HS-27A (cell line): ENCODE results near the gene VWA5A.

ENCODE experiments used
- DNase-seq: peaks from one replicate; pipeline ENCODE4 v3.0.0-alpha.2; 2012; ENCODE audit warnings: low read depth, missing footprints

VWA5A gene, protein sequence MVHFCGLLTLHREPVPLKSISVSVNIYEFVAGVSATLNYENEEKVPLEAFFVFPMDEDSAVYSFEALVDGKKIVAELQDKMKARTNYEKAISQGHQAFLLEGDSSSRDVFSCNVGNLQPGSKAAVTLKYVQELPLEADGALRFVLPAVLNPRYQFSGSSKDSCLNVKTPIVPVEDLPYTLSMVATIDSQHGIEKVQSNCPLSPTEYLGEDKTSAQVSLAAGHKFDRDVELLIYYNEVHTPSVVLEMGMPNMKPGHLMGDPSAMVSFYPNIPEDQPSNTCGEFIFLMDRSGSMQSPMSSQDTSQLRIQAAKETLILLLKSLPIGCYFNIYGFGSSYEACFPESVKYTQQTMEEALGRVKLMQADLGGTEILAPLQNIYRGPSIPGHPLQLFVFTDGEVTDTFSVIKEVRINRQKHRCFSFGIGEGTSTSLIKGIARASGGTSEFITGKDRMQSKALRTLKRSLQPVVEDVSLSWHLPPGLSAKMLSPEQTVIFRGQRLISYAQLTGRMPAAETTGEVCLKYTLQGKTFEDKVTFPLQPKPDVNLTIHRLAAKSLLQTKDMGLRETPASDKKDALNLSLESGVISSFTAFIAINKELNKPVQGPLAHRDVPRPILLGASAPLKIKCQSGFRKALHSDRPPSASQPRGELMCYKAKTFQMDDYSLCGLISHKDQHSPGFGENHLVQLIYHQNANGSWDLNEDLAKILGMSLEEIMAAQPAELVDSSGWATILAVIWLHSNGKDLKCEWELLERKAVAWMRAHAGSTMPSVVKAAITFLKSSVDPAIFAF

DNA sequence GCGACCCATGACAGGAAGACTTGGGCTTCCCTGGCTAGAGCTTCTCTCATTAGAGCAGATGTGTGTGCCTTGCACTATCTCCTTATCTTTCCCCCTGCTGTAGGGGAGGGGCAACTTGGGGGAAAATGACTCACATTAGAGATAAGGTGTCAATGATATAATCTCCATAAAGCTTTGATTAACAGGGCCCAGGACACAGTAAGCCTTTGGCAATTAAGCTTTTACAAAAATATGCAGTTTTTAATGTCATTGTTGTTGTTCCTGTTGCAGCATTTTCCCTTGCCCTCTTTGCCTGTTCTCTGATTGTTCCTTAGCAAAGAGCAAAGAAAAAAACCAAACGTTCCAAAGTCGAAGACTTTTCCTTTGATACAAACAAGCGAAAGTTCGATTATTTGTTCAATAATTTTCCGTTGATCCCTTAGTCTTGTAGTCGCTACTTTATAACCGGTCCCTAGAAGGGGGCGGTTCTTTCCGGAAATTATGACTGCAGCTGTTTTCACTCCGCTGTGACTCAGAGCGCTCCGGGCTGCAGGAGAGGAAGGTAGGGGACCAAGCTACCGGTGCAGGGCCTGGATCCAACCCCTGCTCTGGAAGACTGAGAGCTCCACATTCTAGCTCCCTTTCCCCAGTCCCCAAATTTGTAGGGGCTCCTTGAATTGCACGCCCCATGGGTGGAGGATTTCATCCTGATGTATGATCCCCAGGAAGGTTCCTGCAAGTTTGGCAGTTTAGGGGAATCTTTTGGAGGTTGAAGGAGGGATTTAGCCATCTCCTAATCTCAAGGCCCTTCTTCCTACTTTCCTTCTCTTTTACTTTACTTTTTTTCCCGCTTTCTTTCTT is at the start of gene VWA5A:
Gene VWA5A (plus strand): TSS at position 509 of the 840 bp plus-strand sequence. CDS start 2,062 bp downstream, outside the sequence.
- DNase-seq: peak; percentile 23

DNA sequence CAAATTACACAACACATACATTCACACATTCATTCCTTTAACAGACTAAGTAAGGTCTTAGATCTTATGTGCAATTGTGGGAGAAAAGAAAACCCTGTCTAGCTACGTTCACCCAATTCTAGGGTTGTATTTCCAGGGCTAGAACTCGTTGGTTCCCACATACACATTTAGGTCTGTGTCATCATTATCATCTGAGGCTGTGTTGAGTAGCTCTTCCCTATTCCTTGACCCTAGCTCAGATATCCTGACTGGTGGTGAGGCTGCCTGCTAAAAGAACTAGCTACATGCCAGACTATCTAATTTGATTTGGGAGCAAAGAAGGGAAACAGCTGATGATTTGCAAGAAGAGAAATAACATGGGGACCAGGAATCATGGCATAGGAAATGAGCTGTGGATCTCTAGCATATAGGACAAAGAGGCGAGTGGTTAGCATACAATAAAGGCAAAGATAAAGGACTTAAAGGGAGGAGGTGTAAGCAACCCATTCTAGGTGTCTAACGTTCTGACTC is 46.6 kb upstream of the VWA5A start:
- no peak for DNase-seq

DNA sequence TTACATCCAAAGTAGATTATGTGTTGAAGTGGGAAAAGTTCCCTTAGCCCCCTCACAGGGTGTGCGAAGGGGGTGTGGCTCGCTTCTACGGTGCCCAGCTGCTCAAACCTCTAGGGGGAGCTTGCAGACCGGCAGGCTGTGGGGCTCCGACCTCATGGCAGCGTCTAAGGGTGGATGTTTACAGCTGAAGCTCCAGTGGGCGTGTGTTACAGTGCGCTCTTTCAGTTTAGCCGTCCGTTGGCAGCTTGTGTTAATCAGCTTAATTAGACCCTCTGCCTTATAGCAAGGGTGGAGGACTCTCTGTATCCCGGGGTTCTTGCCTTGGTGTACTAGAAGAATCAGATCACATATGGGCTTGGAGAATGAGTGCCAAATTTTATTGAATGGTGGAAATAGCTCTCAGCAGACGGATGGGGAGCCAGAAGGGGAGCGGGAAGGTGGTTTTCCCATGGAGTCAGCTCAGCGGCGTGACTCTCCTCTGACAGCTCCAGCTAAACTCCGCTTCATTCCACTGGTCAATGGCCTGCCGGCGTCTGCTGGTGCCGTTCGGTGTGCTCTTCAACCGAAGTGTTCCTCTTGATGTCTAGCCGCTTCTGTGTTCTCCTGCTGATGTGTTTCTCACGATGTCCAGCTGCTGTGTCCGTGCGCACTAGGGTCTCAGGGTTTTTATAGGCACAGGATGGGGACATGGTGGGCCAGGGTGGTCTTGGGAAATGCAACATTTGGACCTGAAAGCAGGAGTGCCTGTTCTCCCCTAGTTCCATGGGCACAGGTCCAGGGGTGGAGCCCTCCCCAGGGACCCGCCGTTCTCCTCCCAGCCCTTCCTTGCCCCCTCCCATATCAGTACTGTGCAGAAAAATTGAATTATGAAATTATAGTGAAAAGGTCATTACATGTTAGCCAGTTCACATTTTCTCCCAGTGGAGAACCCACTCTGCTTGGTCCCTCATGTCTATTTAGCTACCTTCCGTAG is 45.5 kb upstream of the VWA5A start:
- DNase-seq: no peak

DNA sequence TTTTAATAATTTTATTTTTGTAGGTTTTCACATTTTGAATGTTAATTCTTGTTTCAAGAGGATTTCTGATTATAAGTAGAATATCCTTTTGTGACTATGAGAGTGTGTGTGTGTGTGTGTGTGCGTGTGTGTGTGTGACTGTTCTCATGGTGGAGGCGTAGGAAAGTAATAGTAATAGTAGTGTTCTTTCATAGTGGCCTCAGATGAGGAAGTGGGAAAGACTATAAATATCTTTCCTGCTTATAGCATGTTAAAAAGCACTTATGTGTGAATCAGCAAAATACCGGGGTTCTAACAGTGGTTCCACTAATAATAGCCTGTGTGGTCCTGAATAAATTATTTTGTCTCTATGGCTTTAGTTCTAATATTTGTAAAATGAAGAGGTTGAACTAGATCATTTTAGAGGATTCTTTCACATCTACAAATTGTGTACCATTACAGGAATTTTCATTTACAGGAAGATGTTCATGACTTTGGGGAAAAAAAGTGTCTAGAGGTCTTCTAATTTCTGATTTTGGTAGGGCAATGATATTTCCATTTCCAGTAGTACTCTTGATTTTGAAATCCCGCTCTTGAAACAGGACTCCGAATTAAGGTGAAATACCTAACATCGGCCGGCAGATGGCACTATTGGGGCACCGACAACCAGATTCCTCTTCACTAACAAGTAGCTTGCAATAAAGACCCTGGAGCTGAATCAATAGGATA is 44.2 kb upstream of the VWA5A start:
- no peak for DNase-seq

DNA sequence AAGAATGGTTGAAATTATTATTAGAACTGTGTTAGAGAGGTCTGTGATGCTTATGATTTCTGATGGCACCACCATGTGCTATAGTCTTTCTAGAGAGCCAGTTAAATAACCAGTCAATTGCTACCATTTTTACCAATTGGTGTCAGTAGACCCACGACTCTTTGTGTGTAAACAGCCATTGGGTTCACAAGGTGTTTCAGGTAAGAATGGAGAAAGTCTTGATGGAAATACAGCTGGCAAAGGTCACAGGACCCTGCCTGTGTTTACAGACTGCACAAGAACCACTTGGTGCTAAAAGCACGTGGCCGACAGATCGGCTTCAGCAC is 43.7 kb upstream of the VWA5A start:
- DNase-seq: no peak

DNA sequence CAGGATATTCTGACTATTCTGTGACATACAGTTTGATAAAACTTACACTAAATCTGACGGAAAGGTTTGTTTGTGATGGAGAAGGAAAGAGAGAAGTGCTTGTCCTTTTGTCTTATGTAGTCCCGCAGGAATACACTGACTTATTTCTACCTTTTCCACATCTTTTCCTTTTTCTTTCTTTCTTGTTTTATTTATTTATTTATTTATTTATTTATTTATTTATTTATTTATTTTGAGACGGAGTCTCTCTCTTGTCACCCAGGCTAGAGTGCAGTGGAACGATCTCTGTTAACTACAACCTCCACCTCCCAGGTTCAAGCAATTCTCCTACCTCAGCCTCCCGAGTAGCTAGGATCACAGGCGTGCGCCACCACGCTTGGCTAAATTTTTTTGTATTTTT is 43.1 kb upstream of the VWA5A start:
- DNase-seq: no peak

DNA sequence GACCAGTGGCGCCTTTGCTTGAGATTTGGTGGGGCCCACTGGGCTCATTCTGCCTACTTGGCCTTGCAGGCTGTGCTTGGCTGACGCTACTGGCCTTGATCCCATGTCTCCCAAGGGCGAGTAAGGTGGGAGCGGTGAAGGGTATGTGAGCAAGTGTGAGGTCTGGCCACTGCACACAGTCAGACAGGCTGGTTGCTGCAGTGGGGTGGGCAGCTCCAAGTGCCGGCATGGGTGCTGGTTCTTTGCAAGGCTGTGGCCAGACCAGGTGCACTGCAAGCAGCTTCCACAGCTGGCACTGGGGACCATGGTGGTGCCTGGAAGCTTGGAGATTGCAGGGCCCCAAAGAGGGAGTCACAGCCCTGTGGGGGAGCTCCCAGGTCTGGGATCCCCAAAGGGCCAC is 40.7 kb upstream of the VWA5A start:
- DNase-seq: no peak

DNA sequence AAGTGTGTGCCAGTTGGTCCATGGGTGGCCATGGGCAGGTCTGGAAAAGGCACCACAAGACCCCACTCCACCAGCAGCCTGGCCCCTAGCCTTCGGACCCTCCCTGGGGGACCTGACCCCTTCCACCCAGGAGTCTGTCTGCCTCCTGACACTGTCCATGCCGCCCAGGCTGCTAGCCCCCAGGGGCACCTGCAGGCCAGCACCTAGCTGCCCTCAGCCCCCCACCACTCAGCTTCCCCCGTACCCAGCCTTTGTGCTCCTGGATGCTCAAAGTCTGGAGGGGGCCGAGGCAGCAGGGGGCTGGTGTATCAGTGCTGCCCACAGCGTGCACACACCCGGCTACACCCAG is 39.8 kb upstream of the VWA5A start:
- DNase-seq: no peak

DNA sequence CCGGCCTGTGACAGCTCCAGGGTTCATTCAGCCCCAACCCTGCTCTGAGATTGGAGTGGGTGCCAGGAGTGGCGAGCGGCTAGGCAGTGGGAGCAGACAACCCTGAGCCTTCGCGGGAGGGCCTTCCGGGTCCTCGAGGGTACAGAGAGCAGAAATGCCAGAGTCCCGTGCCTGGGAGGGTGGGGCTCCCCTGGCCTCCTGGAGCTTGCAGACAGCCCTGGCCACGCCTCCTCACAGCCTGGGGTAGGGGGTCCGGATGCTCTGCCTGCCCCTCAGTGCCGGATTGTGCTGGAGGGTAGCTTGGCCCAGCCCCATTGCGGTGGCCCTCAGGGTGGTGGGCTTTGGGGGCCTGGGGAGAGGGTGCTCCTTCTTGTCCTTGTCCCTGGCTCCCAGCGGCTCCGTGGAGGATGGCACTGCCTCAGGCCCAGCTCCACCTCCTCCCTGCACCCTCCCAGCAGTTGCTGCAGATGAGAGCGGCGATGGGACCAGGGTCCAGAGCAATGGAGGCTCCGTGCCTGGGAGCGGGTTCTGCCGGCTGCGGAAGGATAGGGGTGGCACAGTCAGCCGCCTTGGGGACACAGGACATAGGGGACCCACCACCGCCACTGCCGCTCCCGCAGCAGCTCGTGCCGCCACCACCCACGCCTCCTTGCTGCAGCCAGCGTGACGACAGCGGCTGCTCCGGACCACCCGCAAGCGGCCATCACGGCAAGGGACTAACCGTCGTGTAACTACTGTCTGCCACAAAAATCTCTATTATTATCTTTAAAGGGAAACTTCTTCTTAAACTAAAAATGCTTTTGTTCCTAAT is 39.2 kb upstream of the VWA5A start:
- DNase-seq: no peak

DNA sequence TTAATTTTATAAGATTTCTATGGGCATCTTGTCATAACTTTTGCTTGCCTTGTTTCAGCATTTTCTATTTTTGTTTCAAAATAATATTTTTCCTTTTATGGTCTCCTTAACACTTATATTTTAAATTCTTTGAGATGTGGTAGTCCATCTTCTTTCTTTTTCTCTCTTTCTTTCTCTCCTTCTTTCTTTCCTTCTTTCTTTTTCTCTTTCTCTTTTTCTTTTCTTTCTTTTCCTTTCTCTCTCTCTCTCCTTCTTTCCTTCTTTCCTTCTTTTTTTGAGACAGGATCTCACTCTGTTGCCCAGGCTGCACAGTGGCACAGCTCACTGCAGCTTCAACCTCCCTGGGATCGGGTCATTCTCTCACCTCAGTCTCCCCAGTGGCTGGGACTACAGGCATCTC is 38.0 kb upstream of the VWA5A start:
- no peak for DNase-seq

DNA sequence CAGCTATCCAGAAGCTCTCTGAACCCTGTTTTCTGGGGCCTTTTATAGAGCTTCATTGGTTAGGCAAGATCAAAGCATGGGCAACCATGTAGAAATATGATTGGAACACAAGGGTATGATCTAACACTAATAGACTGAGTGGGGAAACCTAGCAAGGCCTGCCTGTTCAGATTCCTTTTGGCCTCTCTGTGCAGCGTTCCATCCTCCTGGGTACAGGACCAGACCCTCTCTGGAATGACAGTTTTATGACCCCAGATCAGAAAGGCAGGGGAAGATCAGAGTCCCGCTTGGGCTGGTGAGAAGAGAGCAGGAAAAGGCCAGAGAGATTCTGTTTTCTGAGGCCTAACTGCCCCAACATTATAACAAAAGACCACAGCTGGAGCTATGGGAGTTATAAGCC is 36.7 kb upstream of the VWA5A start:
- no peak for DNase-seq

DNA sequence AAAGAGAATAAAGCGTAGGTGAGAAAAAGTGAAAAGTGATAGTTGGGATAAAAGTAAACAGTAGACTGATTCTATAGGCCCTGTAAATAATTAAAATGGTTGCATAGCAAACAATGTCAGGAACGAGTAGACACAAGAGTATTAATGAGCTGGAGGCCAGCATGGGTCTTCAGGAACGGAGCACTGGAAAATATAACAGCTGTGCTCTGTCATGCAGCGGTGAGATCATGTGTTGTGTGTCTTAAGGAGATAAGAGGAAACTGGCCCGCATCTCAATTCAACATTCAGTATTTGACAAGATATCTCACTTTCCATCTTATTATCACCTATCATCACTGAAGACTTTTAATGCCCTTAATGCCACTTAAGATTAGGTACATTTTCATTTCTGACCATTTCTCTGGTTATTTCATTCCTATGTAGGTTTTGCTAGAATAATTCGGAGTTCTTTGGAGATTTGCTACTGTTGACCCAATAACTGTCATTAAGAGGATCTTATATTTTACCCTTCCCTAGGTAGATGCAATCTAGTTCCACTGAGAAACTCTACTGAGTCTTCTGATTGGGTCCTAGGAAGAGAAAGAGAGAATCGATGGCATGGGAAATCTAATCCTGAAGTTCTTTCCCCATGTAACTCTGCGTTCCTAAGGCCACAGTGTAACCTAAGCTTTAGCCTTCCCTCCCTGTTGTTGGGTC is 35.5 kb upstream of the VWA5A start:
- no peak for DNase-seq

DNA sequence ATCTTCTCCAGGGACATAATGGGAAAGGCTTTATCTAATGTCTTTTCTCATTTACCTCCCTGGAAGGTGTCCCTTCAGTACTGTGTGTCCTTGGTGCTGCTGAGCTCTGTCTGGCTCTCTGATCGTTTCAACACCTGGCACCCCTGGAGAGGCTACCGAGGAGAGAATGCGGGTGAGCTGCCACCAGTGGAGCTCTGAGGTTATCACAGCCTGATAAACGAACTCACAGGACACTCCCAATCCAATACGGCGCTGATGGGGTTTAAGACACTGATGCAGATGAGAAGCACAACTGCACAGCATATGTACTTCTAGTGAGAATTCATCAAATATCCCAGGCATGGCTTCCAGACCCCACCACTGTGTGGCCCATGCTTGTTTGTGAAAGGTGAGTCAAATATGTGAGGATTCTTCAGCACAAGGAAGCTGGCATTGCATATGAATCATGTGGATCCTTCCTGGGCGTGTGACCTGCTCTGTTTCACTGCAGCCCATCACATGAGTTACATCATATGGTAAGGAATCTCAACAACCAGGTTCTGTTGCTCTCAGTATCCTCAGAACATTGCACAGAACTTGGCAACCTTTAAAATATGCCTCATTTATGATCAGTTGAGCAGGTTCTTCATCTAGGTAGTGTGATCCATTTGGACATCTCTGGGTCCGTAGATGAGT is 34.8 kb upstream of the VWA5A start:
- no peak for DNase-seq

DNA sequence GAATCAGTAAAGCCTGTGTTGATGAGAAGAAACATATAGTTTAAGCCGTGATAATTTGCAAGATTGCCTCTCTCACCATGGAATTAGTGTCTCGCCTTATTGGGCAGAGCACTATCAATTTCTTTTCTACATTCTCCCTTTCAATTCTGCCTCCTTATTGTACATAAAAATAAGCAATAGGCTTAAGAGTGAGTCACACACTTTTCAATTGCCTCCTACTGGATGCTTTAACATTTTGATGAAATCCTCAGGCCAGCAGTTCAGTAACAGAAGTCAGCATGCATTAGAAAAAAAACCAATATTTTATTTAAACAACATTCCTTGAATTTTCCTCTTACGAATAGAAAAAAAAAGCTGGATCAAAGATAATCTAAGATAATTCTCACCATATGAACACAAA is 33.8 kb upstream of the VWA5A start:
- no peak for DNase-seq

DNA sequence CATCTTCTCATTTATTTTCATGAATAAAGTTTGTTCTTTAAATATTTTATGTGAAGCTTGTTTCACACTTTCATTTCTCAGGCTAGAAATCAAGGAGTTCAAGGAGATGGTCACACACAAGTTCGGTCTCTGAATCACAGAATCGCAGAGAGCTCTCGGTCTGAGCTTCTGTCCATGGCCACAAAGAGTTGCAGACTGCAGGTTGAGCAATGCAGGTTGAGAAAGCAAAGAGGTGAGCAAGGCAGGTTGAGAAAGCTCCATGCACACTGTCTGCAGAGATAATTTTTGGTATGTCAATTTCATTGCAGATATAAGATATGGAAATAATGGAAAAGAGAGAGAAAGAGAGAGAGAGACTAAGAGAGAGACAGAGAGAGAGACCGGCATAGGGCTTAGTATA is 32.9 kb upstream of the VWA5A start:
- no peak for DNase-seq

DNA sequence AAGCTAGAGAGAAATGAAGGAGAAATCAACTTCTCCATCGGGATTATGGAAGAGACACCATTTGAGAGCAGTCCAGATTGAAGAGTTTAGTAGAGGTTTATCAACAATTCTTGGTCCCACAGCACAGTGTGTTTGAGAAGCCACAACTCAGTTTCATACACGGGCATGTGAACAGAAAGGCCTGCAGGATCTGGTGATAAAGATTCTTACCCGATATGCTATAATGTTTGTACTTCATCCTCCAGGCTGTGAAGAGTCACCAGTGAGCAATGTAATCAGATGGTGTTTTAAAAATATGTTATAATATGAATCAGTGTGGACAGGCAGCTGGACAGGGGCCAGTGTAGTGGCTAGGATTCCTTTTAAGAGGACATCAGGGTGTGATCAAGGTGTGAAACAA is 29.7 kb upstream of the VWA5A start:
- no peak for DNase-seq

DNA sequence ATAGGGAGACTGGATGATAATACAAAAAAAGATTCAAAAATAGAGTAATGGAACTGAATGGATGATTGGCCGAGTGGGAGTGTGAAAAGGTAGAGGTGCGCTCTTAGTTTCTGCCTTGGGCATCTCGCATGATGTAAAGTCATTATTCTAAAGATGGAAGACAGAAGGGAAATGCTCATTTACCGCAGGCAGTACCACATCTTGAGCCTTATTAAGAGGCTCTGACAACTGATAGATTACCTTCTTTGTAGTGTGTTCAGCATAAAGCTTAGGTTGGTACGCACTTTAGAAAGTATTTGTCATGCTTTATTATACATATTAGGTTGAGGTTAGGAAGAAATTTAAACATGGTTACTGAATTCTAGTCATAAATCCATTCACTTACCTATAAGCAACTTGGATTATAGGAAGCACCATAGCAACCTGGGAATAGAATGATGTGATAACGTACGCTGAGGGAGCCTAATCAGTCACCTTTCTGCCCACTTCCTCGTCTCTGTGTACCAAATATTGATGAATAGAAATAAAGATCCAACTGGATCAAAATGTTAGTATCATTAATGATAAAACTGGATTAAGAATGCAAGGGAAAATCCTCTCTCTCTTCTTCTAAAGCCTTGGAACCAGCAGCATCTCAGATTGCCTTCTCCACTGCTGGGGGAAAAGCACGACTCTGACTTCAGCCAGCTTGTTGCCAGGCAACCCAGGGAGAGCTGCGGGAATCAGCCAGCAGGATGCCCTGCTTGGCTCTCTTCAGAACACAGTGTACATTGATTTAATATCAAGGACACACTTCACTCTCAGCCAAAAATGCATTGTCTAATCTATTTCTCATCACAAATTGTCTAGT is 29.0 kb upstream of the VWA5A start:
- no peak for DNase-seq

DNA sequence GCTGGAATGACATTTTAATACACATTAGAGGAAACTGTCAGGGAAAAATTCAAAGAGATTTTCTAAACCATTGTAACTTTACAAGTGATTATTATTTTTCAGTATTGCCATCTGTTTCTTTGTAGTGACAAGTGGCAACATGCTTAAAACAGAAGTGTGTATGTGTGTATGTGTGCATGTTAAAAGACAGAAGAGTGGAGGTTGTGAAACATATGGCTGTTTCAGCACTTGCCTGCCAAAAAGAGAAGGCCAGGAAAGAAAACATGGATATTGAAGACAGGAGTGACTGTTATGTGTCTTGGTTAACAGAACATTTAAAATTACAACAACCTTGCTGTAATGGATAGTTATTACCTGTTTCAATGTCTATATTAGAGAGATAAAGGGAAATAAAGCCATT is 24.3 kb upstream of the VWA5A start:
- DNase-seq: no peak
